Ovary (tissue), 3 donors: Measurements from ENCODE around the gene MAL.

Experiments
- CTCF ChIP-seq, 3 donors: fragments of 450-650 bp in 2 of 3; fragments of 200-600 bp in 1 of 3; IDR thresholded peaks; one replicate each; pipeline versions ENCODE4 v1.5.1 to v1.8.0; 2016 to 2022; ENCODE audit warnings: antibody characterized with exemption in 3 of 3, mild to moderate bottlenecking in 1 of 3
- POLR2A ChIP-seq: fragments of 450-650 bp; IDR thresholded peaks from one replicate; pipeline ENCODE4 v1.6.1; 2017; ENCODE audit warnings: antibody characterized with exemption, mild to moderate bottlenecking, moderate library complexity
- donor health status: DM: no; HTN: no; CAD: no.

DNA sequence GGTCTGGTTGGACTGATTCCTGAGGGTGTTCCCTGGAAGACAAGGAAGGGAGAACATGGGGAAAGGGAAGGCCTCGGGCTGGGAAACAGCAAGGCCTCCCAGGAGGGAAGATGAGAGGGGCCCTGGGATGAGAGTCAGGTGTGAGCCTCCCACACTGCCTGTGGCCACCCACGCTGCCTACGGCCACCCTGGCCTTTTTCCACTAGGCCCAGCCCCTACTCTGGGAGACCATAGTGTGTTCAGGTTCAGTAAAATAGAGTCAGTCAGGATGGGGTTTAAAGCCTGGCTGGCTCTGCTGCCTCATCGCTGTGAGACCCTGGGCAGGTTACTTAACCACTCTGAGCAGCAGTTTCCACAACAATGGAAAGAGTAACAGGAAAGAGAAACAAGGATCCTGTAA, 47.7 kb upstream of the MAL start:
- no peak for TF ChIP-seq CTCF (IDR thresholded peaks at IDR 0.05)
- TF ChIP-seq POLR2A = no peak
